Measurements from ENCODE around the gene KCNQ2.

KCNQ2 gene

DNA sequence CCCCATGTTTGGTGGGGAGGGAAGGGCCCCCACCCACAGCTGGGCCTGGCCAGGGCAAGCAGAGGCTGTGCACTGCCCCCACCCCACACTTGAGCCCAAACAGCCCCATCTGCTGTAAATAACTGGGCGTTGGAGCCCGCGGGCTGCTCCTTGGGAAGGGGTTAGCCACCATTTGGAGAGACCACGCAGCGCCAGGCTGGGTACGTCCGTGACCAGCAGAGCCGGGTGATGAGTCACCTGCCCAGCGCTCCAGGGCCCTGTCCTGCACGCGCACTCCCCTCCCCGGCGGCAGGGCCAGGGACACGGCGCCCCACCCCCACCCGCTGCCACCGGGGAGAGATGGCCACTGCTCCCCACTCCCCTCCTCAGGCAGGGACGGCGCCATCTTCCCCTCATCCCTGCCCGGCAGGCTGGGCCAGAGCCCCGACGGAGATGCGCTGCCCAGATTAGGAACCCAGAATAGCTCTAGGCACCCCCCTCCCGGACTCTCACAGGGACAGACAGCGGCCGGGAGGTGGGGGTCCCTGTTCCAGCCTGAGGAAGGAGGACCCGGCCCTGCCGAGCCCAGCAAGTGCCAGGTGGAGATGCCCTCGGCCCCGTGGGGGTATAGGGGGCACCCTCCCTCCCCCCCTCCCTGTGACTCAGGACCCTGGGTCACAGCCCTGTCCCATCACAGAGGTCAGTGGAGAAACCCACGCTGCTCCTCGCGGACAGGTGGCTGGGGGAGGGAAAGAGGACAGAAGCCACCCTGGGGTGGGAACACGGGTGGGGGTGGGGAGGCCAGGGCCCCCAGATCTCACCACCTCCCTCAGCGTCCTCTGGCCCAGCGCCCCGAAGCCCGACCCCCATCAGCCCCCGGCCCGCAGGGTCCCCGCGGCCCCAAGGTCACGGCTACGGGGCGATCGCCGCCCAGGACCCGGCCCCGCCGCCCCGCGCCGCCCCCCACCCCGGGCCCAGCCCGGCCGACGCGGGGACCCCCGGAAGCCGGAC, 25.8 kb upstream of the KCNQ2 start:
- TF ChIP-seq TCF12 (IDR thresholded peaks at IDR 0.05; ENCODE audit: low read depth) (no peak), TEAD4 (IDR thresholded peaks at IDR 0.05) (no peak), YY1 (IDR thresholded peaks at IDR 0.05; ENCODE audit: low read depth) (no peak), ZBTB7A (IDR thresholded peaks at IDR 0.05; ENCODE audit: low read depth) (no peak), RAD21 (IDR thresholded peaks at IDR 0.05; ENCODE audit: low read depth) (no peak), TAF1 (IDR thresholded peaks at IDR 0.05; ENCODE audit: low read depth) (no peak), EP300 (IDR thresholded peaks at IDR 0.05; ENCODE audit: borderline replicate concordance) (no peak), FOXM1 (IDR thresholded peaks at IDR 0.05; ENCODE audit: borderline replicate concordance, low read depth) (no peak), EGR1 (IDR thresholded peaks at IDR 0.05) (no peak)
- TF ChIP-seq, protein P1, sequence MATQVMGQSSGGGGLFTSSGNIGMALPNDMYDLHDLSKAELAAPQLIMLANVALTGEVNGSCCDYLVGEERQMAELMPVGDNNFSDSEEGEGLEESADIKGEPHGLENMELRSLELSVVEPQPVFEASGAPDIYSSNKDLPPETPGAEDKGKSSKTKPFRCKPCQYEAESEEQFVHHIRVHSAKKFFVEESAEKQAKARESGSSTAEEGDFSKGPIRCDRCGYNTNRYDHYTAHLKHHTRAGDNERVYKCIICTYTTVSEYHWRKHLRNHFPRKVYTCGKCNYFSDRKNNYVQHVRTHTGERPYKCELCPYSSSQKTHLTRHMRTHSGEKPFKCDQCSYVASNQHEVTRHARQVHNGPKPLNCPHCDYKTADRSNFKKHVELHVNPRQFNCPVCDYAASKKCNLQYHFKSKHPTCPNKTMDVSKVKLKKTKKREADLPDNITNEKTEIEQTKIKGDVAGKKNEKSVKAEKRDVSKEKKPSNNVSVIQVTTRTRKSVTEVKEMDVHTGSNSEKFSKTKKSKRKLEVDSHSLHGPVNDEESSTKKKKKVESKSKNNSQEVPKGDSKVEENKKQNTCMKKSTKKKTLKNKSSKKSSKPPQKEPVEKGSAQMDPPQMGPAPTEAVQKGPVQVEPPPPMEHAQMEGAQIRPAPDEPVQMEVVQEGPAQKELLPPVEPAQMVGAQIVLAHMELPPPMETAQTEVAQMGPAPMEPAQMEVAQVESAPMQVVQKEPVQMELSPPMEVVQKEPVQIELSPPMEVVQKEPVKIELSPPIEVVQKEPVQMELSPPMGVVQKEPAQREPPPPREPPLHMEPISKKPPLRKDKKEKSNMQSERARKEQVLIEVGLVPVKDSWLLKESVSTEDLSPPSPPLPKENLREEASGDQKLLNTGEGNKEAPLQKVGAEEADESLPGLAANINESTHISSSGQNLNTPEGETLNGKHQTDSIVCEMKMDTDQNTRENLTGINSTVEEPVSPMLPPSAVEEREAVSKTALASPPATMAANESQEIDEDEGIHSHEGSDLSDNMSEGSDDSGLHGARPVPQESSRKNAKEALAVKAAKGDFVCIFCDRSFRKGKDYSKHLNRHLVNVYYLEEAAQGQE (IDR thresholded peaks at IDR 0.05; ENCODE audit: low read depth), result no peak
- TF ChIP-seq, protein P2, sequence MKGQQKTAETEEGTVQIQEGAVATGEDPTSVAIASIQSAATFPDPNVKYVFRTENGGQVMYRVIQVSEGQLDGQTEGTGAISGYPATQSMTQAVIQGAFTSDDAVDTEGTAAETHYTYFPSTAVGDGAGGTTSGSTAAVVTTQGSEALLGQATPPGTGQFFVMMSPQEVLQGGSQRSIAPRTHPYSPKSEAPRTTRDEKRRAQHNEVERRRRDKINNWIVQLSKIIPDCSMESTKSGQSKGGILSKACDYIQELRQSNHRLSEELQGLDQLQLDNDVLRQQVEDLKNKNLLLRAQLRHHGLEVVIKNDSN (IDR thresholded peaks at IDR 0.05), result no peak
- TF ChIP-seq, protein P3, sequence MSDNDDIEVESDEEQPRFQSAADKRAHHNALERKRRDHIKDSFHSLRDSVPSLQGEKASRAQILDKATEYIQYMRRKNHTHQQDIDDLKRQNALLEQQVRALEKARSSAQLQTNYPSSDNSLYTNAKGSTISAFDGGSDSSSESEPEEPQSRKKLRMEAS (IDR thresholded peaks at IDR 0.05), result no peak

DNA sequence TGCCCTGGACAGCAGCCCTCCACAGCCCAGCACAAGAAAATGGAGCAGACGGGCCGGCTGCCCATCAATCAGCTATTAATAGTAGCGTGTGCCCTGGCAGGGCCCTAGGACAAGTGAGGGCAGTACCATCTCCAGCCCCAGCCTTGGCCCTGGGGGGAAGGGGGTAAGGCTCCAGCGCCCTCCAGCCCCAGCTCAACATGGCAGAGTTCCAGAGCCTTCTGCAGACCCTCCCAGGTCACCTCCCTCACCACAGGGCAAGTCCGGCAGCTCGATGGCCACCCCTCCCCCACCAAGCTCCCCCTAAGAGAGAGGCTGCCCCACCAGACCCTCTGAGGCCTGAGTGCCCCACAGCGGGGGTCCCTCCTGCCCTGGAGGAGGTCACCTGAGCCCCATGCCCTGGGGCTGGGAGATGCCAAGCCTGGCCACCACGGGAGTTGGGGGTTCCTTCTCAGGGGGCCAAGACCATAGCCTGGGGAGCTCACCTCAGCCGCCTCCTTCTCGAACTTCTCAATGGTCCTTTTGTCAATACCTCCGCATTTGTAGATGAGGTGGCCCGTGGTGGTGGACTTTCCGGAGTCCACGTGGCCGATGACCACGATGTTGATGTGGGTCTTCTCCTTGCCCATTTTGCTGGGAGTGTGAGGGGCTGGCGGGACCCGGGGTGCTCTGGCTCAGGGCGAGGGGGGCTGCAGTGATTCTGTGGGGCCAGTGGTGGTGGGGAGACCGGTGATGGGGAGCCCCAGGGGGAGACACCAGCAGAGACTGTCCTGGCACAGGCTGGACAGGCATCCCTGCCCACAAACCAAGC, 24.9 kb upstream of the KCNQ2 start:
- TF ChIP-seq EP300 (IDR thresholded peaks at IDR 0.05; ENCODE audit: borderline replicate concordance), result no peak
- no peak for TF ChIP-seq FOXM1 (IDR thresholded peaks at IDR 0.05; ENCODE audit: borderline replicate concordance, low read depth)
- TF ChIP-seq YY1 (IDR thresholded peaks at IDR 0.05; ENCODE audit: low read depth), result no peak
- no peak for TF ChIP-seq CEBPB (IDR thresholded peaks at IDR 0.05)
- no peak for TF ChIP-seq NFIC (IDR thresholded peaks at IDR 0.05)
- TF ChIP-seq, protein P3 (IDR thresholded peaks at IDR 0.05), result no peak
- no peak for TF ChIP-seq RAD21 (IDR thresholded peaks at IDR 0.05; ENCODE audit: low read depth)
- TF ChIP-seq, protein P2 (IDR thresholded peaks at IDR 0.05), result no peak
- no peak for TF ChIP-seq CREB1 (IDR thresholded peaks at IDR 0.05; ENCODE audit: low read depth)

DNA sequence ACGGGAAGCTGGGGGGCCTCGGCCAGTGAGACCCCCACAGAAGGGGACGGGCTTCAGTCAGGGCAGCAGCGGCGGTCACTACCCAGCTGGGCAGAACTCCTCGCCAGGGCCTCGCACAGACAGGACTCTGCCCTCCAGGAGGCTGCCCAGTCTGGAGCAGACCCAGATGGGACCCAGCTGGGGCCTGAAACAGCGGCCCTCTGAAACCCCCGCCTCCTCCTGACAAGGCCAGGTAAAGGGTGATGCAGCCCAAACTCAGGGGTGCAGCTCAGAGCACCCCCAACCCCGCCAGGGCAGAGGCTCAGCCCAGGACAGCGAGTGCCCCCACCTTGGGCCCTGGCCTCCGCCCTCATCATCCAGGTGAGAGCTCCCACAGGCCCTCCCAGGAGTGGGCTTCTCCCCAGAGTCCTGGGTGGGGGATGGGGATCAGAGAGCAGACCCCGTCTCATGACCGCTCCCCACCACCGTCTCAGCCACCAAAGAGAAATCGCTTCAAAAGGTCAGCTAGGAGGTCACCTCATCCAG, 24.2 kb upstream of the KCNQ2 start:
- TF ChIP-seq CEBPB (IDR thresholded peaks at IDR 0.05) (no peak), YY1 (IDR thresholded peaks at IDR 0.05; ENCODE audit: low read depth) (no peak), TEAD4 (IDR thresholded peaks at IDR 0.05) (no peak), ZBTB7A (IDR thresholded peaks at IDR 0.05; ENCODE audit: low read depth) (peak; percentile 29; the same call in 1 of the 2 replicates)
- TF ChIP-seq, protein P2 (IDR thresholded peaks at IDR 0.05), result no peak

DNA sequence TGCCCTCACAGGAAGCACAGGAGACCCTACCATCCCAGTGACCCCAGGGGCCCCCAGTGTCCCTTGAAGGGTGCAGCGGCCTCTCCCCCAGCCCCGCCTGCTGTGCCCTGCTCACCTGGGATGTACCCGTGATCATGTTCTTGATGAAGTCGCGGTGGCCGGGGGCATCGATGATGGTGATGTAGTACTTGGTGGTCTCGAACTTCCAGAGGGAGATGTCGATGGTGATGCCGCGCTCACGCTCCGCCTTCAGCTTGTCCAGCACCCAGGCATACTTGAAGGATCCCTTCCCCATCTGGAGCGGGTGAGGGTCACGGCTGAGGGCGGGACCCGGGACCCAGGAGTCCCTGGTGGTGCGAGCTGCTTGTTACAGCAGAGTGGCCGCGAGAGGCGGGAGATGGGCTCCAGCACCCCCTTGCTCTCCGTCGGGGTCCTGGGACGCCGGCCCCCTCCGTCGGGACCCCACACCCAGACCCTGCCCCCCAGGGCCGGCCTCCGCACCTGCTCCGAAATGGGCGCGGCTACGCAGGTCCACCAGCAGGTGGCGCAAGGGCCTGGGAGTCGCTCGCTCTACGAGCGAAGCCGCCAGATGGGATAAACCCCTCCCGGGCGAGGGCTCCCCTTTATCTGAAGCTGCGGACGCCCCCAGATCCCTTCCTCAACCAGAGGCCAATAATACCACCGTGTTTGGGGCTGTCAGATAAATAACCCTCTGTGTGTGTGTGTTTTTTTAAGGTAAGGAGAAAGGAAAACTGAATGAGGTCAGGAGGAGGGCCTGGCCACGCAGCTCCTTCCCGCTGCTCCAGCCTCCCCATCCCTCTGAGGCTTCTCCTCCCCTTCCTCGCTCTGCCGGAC, 23.5 kb upstream of the KCNQ2 start:
- TF ChIP-seq, protein P2 (IDR thresholded peaks at IDR 0.05), result no peak
- peak; percentile 65 for TF ChIP-seq RAD21 (IDR thresholded peaks at IDR 0.05; ENCODE audit: low read depth)
- TF ChIP-seq TCF12 (IDR thresholded peaks at IDR 0.05; ENCODE audit: low read depth), result no peak
- TF ChIP-seq FOXM1 (IDR thresholded peaks at IDR 0.05; ENCODE audit: borderline replicate concordance, low read depth), result no peak
- TF ChIP-seq ZBTB7A (IDR thresholded peaks at IDR 0.05; ENCODE audit: low read depth), result peak; percentile 88
- TF ChIP-seq EGR1 (IDR thresholded peaks at IDR 0.05), result no peak
- TF ChIP-seq TAF1 (IDR thresholded peaks at IDR 0.05; ENCODE audit: low read depth), result no peak

DNA sequence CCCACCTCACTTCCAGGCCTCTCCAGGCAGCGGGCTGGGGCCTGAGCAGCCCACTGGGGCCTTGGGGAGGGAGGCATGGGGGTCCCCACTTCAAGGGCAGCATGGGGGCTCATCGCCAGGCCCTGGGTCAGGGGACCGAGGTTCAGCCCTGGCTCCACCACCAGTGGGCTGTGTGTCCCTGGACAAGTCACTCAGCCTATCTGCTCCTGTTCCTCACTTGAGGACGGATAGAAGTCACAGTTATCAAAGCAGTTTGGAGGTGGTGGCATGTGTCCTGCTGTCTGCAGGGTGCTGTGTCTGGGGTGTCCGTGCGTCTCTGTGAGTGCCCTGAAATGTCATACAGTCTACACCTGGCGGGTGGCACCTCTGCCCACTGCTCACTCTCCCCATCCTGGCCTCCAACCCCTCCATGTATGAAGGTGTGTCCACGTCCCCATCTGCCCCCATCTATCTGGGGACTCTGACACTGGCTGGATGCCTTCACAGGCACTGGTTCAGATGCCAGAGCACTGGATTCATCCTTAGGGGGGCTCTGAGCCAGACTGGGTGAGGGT, 22.8 kb upstream of the KCNQ2 start:
- TF ChIP-seq TEAD4 (IDR thresholded peaks at IDR 0.05), result no peak
- TF ChIP-seq, protein P2 (IDR thresholded peaks at IDR 0.05), result no peak
- TF ChIP-seq EGR1 (IDR thresholded peaks at IDR 0.05), result no peak
- TF ChIP-seq, protein P3 (IDR thresholded peaks at IDR 0.05), result no peak
- TF ChIP-seq TCF12 (IDR thresholded peaks at IDR 0.05; ENCODE audit: low read depth), result no peak
- TF ChIP-seq TAF1 (IDR thresholded peaks at IDR 0.05; ENCODE audit: low read depth), result no peak
- no peak for TF ChIP-seq NFIC (IDR thresholded peaks at IDR 0.05)
- no peak for TF ChIP-seq EP300 (IDR thresholded peaks at IDR 0.05; ENCODE audit: borderline replicate concordance)
- TF ChIP-seq ZBTB7A (IDR thresholded peaks at IDR 0.05; ENCODE audit: low read depth), result no peak
- no peak for TF ChIP-seq YY1 (IDR thresholded peaks at IDR 0.05; ENCODE audit: low read depth)
- TF ChIP-seq CEBPB (IDR thresholded peaks at IDR 0.05), result no peak
- no peak for TF ChIP-seq CREB1 (IDR thresholded peaks at IDR 0.05; ENCODE audit: low read depth)
- no peak for TF ChIP-seq RAD21 (IDR thresholded peaks at IDR 0.05; ENCODE audit: low read depth)
- TF ChIP-seq, protein P1 (IDR thresholded peaks at IDR 0.05; ENCODE audit: low read depth), result no peak
- no peak for TF ChIP-seq FOXM1 (IDR thresholded peaks at IDR 0.05; ENCODE audit: borderline replicate concordance, low read depth)
